ENCODE results near the gene KRT3. TPM values are rescaled to one million over a fixed set of nuclear protein-coding genes. Genes with fewer than 3 reads are reported as not detected.

The KRT3 gene
- total RNA-seq (2021; ENCODE audit: unreplicated experiment) (not detected), Bru-seq, nascent RNA (not detected), BruChase-seq, experiment 1, labeled RNA remaining after a 2-hour chase (not detected), BruChase-seq, experiment 2, labeled RNA remaining after a 6-hour chase (not detected)
- polyA plus RNA-seq (2012; ENCODE audit: insufficient read length) = not detected
- long read RNA-seq = 0 reads

- H3K4me3 ChIP-seq (ENCODE audit: low read depth in 2 of 2, low read length in 2 of 2) = no peak within 1 kb of the TSS
- TF ChIP-seq REST (IDR thresholded peaks at IDR 0.05; ENCODE audit: insufficient read depth in 1 of 2, low read depth in 2 of 2, low read length in 1 of 2) (no peak), SIN3A (IDR thresholded peaks at IDR 0.05; ENCODE audit: borderline replicate concordance, insufficient read depth, low read depth, low read length) (no peak), POLR2AphosphoS5 (IDR thresholded peaks at IDR 0.05; ENCODE audit: low read depth, low read length) (no peak), CTCF (IDR thresholded peaks at IDR 0.05) (no peak), TCF7L2 (IDR thresholded peaks at IDR 0.05; ENCODE audit: low read depth, low read length) (no peak)
- POLR2A ChIA-PET = no interaction called here
Observed at GRCh38 chr12:52795694-52796428, at the start of gene KRT3. Gene KRT3, minus strand, starts transcription at chr12:52796117. Its CDS starts 75 bp downstream, at chr12:52796042.

GRCh38 chr12:52844386-52844785, 48.5 kb upstream of the KRT3 start:
- no peak for TF ChIP-seq POLR2AphosphoS5 (IDR thresholded peaks at IDR 0.05; ENCODE audit: low read depth, low read length)
- no peak for TF ChIP-seq CTCF (IDR thresholded peaks at IDR 0.05)
- no peak for TF ChIP-seq SIN3A (IDR thresholded peaks at IDR 0.05; ENCODE audit: borderline replicate concordance, insufficient read depth, low read depth, low read length)
- no peak for TF ChIP-seq REST (IDR thresholded peaks at IDR 0.05; ENCODE audit: insufficient read depth in 1 of 2, low read depth in 2 of 2, low read length in 1 of 2)
- TF ChIP-seq TCF7L2 (IDR thresholded peaks at IDR 0.05; ENCODE audit: low read depth, low read length) = no peak
- H3K4me3 ChIP-seq (ENCODE audit: low read depth in 2 of 2, low read length in 2 of 2) = no peak overlapping the region
- ChIA-PET POLR2A (no interaction called here), CTCF (no interaction called here)
- no peaks in the 10 kb centered on the region for H3K4me1 ChIP-seq (ENCODE audit: control insufficient read depth, insufficient read depth, low read length)
- BruUV-seq (replicated peaks) = no TSS peak
- intact Hi-C loops (cut with micrococcal nuclease; ENCODE audit: unreplicated experiment) = no loop called here
- H3K9me3 ChIP-seq (ENCODE audit: control insufficient read depth, insufficient read depth, low read depth, low read length) = no peaks in the 10 kb centered on the region
- no peak overlapping the region for H3K27ac ChIP-seq (ENCODE audit: low read length)
- H3K27me3 ChIP-seq (ENCODE audit: control insufficient read depth, insufficient read depth, low read length) = no peaks in the 10 kb centered on the region
- no peak for ATAC-seq
- DNase-seq (ENCODE audit: low read depth, low spot score) = no peak
- H3K36me3 ChIP-seq (ENCODE audit: control insufficient read depth, insufficient read depth, low read length) = no peaks in the 10 kb centered on the region
- in situ Hi-C loops (cut with HindIII; ENCODE audit: low pct_unique_long_range_greater_than_20kb, low sequenced_read_pairs) = no loop called here

More at GRCh38 chr12:52795694-52796428, at the start of gene KRT3:
- BruUV-seq (replicated peaks) = no TSS peak
- ATAC-seq = no peak
- H3K4me1 ChIP-seq (ENCODE audit: control insufficient read depth, insufficient read depth, low read length) = peaks cover 9% of the 10 kb centered on the region; the same call in 1 of the 2 replicates
- H3K9me3 ChIP-seq (ENCODE audit: control insufficient read depth, insufficient read depth, low read depth, low read length) = no peaks in the 10 kb centered on the region
- H3K36me3 ChIP-seq (ENCODE audit: control insufficient read depth, insufficient read depth, low read length) = no peaks in the 10 kb centered on the region
- H3K27me3 ChIP-seq (ENCODE audit: control insufficient read depth, insufficient read depth, low read length) = no peaks in the 10 kb centered on the region
- no peak for DNase-seq (ENCODE audit: low read depth, low spot score)
- CTCF ChIA-PET = interaction anchor here (0.6 kb wide), 1 partner anchor 1166 kb away, joined by 7 read pairs; no protein-coding TSS in a partner anchor
- H3K27ac ChIP-seq (ENCODE audit: low read length) = no peak within 1 kb of the TSS
- in situ Hi-C loops (cut with HindIII; ENCODE audit: low pct_unique_long_range_greater_than_20kb, low sequenced_read_pairs) (no loop called here), intact Hi-C loops (cut with micrococcal nuclease; ENCODE audit: unreplicated experiment) (no loop called here)

Data from Panc1 (cell line).